Right renal pelvis (tissue), 4 donors: Measurements from ENCODE around the gene ULK1. TPM values are rescaled to one million over a fixed set of nuclear protein-coding genes. Genes with fewer than 3 reads are reported as not detected.
A peak's percentile ranks its signal among the peaks of the same experiment; 100 is the strongest.

Experiments
- DNase-seq, 4 donors: peaks; one replicate each; pipeline ENCODE4 v3.0.0-alpha.2; 2013; ENCODE audit warnings: low read depth in 4 of 4, low spot score in 3 of 4, missing footprints in 1 of 4
- polyA plus RNA-seq, 4 donors: library from polyadenylated mRNA; unstranded; fragments of 120-200 nt; gene quantifications; one replicate each; pipeline ENCODE4 v1.2.1, GENCODE V29; 2013; ENCODE audit not compliant: insufficient read length in 4 of 4

The ULK1 gene
- polyA plus RNA-seq, 4 donors: 23.1 to 35.0 (median 28.0) TPM

DNA sequence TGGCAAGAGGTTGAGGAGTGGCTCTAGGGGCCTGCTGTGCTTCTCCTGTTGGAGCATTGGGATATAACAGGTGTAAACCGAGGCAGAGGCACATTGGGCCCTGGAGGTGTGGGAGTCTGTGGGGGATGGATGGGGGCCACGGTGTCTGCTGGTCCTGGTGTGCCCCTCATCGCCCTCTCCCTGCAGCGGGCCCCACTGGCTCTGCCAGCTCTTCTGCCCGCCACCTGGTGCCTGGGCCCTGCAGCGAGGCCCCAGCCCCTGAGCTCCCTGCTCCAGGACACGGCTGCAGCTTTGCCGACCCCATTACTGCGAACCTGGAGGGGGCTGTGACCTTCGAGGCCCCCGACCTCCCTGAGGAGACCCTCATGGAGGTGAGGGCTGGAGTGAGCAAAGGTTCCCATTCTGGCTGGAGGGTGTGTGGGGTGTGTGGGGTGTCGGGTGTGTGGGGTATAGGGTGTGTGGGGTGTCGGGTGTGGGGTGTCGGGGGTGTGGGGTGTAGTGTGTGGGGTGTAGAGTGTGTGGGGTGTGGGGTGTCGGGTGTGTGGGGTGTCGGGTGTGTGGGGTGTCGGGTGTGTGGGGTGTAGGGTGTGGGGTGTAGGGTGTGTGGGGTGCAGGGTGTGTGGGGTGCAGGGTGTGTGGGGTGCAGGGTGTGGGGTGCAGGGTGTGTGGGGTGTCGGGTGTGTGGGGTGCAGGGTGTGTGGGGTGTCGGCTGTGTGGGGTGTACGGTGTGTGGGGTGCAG is 24.1 kb downstream of the ULK1 start:
- DNase-seq: no peak

DNA sequence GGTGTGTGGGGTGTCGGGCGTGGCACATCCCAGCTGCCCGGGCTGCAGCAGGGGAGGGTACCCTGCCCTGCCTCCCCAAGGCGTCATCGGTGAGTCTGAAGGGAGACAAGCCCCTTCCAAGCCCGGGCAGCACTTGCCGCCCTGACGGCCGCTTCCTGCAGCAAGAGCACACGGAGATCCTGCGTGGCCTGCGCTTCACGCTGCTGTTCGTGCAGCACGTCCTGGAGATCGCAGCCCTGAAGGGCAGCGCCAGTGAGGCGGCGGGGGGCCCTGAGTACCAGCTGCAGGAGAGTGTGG is 24.6 kb downstream of the ULK1 start:
- no peak for DNase-seq

DNA sequence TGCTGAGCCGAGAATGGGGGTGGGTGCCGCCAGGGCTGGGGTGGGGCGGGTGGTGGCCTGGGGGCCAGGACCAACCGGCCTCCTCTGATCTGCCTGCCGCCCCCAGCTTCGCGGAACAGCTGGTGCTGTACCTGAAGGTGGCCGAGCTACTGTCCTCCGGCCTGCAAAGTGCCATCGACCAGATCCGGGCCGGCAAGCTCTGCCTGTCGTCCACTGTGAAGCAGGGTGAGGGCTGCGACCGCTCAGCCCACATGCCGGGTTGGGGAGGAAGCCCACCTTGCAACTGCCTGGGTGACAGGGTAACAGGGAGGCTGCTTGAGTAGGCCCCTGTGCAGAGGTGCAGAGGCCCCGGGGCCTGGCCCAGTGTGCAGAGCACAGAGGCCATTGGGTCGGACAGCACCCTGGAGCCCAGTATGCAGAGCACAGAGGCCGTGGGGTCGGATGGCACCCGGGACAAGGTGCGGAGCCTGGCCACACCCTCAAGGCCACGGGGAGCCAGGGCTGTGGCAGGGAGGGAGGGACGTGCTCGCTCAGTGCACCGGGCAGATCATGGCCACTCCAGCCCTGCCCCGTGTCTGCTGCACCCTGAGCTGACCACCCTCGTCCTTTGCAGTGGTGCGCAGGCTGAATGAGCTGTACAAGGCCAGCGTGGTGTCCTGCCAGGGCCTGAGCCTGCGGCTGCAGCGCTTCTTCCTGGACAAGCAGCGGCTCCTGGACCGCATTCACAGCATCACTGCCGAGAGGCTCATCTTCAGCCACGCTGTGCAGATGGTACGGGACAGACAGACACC is 25.1 kb downstream of the ULK1 start:
- DNase-seq: no peak

DNA sequence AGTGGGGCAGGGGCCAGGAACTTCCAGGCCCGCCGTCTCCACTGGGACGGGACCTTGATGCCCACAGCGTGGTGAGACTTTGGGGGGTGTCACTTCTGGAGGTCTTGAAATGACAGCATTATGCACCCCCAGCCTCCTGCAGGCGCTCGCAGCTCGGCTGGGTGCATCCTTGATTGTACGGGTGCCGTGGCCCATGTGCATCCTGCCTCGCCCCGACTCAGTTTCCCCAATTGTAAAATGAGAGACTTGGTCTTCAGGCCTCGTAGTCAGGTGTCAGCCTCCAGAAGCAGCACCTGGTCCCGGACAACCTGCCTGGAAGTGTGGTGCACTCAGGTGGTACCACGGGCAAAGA is 25.7 kb downstream of the ULK1 start:
- DNase-seq: no peak

DNA sequence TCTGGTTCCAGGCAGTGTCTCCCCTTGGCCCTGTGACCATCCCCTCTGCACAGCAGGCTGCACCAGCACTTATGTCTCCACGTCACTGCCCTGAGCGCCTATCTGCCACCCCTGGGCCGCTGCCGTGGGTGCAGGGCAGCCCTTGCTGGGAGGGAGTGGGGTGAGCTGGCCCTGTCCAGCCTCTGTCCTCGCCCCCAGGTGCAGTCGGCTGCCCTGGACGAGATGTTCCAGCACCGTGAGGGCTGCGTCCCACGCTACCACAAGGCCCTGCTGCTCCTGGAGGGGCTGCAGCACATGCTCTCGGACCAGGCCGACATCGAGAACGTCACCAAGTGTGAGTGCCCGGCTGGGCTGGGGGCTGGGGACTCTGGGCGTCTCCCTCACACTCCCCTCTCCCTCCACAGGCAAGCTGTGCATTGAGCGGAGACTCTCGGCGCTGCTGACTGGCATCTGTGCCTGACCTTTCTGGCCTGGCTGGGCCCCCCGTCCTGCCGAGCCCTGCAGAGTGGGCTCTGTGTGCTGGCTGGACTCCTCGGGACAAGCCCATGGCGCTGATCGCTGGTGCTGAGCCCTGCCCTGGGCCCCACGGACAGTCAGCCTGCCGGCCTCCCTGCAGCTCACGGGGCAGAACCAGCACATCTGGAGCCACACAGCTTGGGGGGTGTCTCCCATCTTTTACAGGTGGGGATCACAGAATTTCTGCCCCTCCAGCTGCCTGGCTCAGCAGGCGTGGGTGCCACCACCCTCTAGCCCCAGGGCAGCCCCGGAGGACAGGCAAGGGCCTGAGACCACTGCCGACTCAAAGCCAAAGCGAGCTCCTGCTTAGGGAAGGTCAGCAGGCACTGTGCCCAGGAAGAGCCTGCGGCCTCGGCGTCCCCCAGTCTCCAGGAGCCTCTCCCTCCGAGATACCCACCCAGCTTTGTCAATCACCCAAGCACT is 26.7 kb downstream of the ULK1 start:
- DNase-seq: no peak

DNA sequence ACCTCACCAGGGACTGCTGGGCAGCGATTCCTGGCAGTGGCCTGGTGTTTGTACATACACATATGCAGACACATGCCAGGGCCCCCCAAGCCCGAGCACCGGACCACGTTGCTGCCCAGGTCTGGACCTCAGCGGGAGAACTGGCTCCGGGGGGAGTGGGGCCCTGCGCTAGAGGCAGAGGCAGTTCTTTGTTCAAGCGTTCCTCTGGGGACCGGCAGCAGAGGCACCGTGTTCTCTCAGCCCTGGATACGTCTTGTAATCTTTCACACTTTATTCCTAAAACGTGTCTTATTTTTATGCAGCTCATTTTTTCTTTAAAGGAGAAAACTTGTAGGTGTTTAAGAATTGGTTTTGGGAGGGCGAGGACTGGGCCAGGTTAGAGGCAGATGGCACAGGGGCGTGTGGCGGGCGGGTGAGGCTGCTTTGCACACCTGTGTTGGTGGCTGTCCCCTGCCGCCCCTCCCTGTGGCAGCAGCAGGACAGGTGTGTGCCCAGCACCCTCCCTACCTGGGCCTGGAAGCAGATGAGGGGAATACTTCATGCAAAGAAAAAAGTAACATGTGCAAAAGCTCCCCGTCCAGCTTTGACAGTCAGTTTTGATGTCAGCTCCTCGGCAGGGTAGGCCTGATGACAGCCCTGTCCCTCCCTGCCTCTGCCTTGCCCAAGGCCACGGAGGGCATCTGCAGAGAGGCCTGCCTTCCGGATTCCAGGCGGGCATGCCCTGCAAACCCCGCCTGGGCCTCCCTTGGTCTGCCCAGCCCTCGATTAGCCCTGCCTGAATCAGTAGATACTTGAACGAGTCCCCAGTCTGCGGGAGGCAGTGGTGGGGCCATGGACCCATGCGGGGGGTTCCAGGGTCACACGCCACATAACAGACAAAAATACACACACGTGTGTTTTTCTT is 27.7 kb downstream of the ULK1 start:
- no peak for DNase-seq

DNA sequence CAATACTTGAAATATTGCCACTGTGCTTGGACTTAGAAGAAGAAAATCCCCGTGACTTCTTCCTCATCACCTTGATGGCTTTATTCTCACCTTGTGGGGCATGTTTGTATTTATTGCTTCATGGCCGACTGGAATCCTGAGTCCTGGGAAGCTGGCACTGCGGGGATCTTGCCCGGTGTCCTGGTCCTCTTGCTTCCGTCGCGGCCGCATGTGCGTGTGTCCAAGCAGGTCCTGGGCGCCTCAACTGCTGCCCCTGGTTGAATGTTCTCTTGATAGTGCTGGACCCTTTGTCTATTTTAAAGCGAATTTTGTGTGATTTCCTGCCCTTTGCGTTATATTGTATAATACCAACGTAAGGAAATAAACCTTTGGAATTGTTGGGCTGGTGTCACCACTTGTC is 28.4 kb downstream of the ULK1 start:
- no peak for DNase-seq

DNA sequence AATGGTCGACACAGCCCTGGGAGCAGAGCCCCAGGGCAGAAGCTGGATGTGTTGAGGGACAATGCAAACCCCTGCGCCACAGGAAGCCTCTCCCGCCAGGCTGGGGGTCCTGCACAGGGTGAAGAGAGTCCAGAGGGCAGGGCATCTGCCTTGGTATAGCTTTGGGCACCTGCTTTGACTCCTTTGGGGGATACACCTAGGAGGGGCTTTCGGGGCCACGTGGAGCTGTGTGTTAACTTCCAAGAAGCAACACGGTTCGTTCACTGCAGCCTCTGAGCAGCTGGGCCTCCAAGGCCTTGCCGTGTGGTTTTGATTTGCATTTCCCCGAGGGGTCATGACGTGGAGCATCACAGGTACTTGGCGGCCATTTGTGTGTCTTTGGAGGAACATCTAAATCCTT is 28.8 kb downstream of the ULK1 start:
- DNase-seq: no peak

DNA sequence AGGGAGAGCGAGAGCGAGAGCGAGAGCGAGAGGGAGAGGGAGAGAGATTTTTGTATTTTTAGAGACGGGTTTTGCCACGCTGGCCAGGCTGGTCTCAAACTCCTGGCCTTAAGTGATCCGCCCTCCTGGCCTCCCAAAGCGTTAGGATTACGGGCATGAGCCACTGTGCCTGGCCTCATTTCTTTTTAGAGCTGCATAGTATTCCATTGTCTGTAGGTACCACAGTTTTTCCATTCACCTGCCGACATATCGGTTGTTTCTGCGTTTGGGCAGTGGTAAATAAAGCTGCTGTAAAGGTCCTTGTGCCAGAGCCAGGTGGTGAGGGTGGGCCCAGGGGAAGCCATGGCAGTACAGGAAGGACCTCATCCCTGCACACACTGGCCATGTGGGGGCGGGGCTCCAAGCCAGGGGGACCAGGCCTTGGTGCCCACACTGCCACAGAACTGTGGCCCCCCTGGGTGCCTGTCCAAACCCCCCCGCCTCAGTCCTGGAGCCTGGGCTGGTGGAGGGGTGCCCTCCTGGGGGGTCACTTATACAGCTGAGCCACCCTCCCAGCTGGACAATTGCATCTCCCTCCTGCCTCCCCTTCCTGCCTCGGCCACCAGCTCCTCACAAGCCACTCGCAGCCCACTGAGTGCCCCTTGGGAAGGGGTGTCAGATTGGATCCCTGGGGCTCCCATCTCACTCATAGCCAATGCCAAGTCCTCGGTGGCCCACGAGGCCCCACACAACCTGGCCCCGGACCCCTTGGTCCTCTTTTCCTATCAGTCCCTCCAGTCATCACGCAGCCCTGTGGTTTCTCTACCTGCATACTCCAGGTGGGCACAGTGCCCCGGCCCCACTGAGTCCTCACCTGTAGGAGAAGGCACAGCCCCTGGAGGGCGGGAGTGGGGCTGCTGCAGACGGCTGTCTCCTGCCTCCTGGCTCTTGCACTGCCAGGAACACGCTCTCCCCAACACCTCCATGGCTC is 33.0 kb downstream of the ULK1 start:
- no peak for DNase-seq

DNA sequence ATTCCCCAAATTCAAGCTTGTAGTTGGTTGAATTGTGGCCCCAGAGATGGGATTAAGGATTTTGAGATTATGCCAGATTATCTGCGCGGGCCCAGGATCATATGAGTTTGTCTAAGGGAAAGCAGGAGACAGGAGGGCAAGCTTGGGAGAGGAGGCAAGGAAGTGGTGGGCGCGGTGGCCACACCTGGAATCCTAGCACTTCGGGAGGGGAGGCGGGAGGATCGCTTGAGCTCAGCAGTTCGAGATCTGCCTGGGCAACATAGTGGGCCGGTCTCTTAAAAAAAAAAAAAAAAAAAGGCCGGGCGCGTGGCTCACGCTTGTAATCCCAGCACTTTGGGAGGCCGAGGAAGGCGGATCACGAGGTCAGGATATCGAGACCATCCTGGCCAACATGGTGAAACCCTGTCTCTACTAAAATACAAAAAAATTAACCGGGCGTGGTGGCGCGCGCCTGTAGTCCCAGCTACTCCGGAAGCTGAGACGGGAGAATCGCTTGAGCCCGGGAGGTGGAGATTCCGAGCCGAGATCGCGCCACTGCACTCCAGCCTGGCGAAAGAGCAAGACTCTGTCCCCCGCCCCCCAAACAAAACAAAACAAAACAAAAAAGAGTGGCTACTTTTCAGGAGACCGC is 33.8 kb downstream of the ULK1 start:
- peak in 1 of 4 donors; percentile 33 for DNase-seq

DNA sequence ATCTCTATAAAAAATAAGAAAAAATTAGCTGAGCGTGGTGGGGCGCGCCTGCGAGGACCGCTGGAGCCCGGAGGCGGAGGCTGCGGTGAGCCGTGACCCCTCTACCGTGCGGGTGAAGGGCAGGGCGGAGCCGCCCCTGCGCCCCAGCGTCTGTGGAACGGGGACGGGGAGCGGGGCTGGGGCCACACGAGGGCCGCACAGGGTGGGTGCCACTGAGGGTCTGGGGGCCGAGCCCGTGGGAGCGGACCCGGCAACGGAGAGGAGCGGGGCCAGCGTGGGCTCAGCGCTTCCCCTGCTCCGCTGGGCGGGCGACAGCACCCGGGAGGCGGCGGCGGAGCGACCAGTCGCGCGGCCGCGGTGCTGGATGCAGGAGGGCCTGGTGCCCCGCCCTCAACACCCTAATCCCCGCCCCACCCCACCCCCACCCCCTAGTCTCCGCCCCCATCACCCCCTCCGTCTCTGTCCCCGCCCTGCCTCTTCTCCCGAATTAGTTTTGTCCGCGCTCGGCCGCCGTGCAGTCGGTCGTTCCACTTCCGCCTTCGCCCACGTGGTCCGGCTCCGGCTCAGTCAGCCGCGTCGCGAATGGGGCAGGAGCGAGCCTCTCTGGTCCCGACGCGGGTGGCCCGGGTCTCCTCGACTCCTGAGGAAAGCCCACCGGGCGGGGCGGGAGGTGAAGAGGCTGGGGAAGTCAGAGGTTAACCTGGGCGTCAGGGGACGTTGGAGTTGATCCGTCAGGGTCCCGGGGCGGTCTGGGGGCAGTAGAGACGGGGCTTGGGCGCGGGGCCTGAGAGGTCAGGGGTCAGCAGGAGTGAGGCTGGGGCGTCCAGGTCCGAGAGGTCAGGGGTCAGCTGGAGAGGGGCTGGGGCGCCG is 34.5 kb downstream of the ULK1 start, which contains the start of gene PUS1:
Gene PUS1 (plus strand): TSS at position 566 of the 870 bp plus-strand sequence. CDS start 447 bp downstream, outside the sequence.
- peak; percentile 85 to 89 (median 86) for DNase-seq

DNA sequence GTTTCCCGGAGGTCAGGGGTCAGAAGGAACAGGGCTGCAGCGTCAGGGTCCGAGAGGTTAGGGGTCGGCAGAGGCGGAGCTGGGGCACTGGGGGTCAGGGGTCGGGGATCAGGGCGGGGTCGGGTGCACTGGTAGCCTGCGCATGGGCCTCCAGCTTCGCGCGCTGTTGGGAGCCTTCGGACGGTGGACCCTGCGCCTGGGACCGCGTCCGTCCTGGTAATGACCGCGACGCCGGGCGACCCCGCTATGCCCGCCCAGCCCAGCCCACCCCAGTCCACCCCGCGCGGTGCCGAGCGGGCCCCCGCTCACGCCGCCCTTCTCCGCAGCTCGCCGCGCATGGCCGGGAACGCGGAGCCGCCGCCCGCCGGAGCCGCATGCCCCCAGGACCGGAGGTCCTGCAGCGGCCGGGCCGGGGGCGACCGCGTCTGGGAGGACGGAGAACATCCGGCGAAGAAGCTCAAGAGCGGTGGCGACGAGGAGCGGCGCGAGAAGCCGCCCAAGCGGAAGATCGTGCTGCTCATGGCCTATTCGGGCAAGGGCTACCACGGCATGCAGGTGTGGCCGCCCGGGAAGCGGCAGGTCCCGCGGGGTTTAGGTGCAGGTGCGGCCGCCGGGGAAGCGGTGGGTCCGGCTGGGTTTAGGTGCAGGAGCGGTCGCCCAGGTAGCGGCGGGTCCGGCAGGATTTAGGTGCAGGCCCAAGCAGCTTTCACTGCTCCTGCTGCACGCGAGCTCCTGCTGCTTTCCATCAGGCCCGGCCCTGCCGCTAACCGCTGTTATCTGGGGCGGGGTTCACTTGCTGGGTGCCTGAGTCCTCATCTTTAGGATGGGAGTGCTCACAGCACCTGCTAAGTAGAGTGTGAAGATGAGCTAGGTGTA is 35.4 kb downstream of the ULK1 start:
- DNase-seq: no peak

DNA sequence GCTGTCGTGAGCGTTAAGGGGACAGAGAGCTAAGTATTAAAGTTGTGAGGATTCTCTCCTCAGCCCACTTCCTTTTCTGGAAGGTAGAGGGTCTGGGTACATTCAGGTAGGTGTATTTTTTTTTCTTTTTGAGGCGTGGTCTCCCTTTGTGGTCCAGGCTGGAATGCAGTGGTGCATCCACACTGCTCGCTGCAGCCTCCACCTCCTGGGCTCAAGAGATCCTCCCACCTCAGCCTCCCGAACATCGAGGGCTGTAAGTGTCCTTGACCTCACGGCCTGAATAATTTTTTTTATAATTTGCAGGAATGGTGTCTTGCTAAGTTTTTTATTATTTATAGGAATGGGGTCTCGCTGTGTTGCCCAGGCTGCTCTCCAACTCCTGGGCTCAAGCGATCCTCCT is 36.1 kb downstream of the ULK1 start:
- DNase-seq: no peak

DNA sequence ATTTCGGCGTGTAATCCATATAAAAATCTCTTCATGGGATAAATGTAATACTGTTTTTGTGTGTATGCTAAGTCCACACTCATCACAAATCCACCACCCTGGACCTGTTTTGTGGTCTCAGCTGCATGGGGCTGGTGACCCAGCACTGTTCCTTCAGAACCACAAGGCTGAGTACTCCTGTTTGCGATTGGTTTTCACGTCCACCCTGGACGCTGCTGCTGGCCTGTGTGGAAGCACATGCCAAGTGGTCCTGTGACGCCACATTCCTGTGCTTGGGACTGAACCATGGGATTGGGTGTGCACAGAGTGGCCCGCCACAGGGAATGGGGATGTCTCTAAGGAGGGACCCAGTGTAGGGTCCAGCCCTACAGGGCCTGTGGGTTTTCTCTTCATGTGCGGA is 39.0 kb downstream of the ULK1 start:
- DNase-seq: no peak

DNA sequence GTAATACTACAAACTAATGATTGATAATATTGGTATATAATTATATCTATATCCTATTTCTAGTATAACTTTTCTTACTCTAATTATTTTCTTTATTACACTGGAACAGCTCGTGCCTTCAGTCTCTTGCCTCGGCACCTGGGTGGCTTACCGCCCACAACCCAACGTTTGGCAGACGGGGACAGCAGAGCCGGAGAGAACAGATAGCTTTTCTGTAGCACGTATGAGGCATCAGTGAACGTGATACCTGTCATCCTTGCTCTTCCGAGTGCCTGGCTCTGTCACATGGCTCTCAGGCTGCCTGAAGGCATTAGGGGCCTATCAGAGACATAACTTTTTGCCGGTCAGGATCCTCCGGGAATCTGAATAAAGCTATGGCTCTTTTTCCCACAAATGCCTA is 40.1 kb downstream of the ULK1 start:
- no peak for DNase-seq

DNA sequence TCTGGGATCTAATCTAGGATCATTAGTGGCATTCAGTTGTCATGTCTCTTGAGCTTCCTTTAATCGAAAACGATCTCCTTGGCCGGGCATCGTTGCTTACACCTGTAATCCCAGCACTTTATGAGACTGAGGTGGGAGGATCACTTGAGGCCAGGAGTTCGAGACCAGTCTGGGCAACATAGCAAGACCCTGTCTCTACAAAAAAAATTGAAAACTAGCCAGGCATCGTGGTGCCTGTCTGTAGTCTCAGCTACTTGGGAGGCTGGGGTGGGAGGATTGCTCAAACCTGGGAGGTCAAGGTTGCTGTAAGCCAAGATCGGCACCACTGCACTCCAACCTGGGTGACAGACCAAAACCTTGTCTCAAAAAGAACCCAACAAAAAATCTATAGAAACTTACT is 43.7 kb downstream of the ULK1 start:
- no peak for DNase-seq

DNA sequence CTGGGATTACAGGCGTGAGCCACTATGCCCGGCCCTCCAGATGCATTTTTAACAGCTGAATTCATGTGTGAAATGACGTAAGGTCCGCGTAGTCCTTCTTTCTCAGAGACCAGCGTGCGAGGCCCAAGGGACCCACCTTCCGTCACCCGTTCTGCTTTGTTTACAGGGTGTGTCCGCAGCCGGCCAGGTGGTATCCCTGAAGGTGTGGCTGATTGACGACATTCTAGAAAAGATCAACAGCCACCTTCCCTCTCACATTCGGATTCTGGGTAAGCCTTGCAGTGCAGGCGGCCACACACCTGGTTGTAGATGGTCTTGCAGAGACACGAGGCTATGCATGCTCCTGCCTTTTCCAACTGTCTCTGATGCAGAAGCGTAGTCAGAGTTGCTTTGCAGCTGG is 44.6 kb downstream of the ULK1 start:
- no peak for DNase-seq
